Natural killer cell treated with Interleukin-12 subunit alpha and Interleukin-12 subunit beta and Interleukin-15 and Interleukin-18, amount 100 ng/mL, for 72 hours (primary cell): ENCODE measurements around the gene TMEM164. TPM values are rescaled to one million over a fixed set of nuclear protein-coding genes. Genes with fewer than 3 reads are reported as not detected.

Experiments
- ATAC-seq, 2 donors: fragments of 150-1000 bp; cut with Tn5 transposase in 1 of 2; sonication (Bioruptor Pico), chemical (Tn5 transposase) in 1 of 2; 2 replicates each; pipeline ENCODE4 v1.10.0; 2021
- DNase-seq: peaks from one replicate; pipeline ENCODE4 v3.0.0; 2022; ENCODE audit warnings: low spot score
- H3K27ac Mint-ChIP-seq, 2 donors: 1 replicate in 1 of 2; 2 replicates in 1 of 2; pipeline ENCODE4 v1.8.0; 2022; ENCODE audit warnings: mixed read lengths in 2 of 2, mild to moderate bottlenecking in 1 of 2, moderate library complexity in 1 of 2
- H3K27me3 Mint-ChIP-seq, 2 donors: 1 replicate in 1 of 2; 2 replicates in 1 of 2; pipeline ENCODE4 v1.8.0; 2022; ENCODE audit warnings: mixed read lengths in 2 of 2
- H3K36me3 Mint-ChIP-seq: one replicate; pipeline ENCODE4 v1.8.0; 2022; ENCODE audit warnings: mixed read lengths
- H3K4me1 Mint-ChIP-seq, 2 donors: 1 replicate in 1 of 2; 2 replicates in 1 of 2; pipeline ENCODE4 v1.8.0; 2022; ENCODE audit warnings: low read depth in 2 of 2, mixed read lengths in 2 of 2, mild to moderate bottlenecking in 1 of 2
- H3K4me3 Mint-ChIP-seq: one replicate; pipeline ENCODE4 v1.8.0; 2022; ENCODE audit warnings: mixed read lengths
- H3K9me3 Mint-ChIP-seq: 2 replicates; pipeline ENCODE4 v1.8.0; 2022; ENCODE audit warnings: mixed read lengths
- total RNA-seq, 2 donors: library from RNA; stranded (reverse); gene quantifications; one replicate each; pipeline ENCODE4 v1.2.3, GENCODE V29; 2022

Gene TMEM164
- total RNA-seq, 2 donors from 2014 or later = 29.6 to 41.0 TPM

DNA sequence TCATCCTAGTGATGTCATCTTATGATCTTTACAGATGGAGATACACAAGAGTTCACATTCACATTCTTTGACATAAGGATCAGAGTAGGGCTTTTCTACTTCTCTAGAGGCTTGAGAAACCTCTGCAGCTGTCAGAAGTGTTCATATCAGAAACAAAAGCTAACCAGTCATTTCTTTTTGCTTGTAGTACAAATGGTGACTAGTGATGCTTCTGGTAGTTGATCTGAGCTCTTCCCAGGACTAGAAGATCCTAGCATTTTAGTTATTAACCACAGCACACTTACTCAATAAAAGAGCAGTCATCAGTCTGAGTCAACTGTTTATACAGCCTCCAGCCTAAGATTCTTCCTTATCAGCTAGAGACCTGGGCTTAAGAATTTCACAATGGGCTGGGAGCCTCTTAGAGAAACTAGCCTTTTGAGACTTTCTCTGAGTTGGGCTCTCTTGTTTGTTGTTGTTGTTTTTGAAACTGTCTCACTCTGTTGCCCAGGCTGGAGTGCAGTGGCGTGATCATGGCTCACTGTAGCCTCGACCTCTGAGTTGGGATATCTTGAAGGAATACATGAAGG is 84.1 kb downstream of the TMEM164 start:
- peak overlapping the region; percentile 52 for H3K4me3 Mint-ChIP-seq
- H3K36me3 Mint-ChIP-seq = no peaks in the 10 kb centered on the region
- H3K9me3 Mint-ChIP-seq = no peaks in the 10 kb centered on the region
- ATAC-seq (peak; percentile 40 to 41), DNase-seq (no peak)
- H3K4me1 Mint-ChIP-seq = peaks cover 22 to 27% of the 10 kb centered on the region in 2 donors
- peaks cover 0 to 3% of the 10 kb centered on the region in 2 donors for H3K27me3 Mint-ChIP-seq
- H3K27ac Mint-ChIP-seq = peak overlapping the region; percentile 59 to 76

DNA sequence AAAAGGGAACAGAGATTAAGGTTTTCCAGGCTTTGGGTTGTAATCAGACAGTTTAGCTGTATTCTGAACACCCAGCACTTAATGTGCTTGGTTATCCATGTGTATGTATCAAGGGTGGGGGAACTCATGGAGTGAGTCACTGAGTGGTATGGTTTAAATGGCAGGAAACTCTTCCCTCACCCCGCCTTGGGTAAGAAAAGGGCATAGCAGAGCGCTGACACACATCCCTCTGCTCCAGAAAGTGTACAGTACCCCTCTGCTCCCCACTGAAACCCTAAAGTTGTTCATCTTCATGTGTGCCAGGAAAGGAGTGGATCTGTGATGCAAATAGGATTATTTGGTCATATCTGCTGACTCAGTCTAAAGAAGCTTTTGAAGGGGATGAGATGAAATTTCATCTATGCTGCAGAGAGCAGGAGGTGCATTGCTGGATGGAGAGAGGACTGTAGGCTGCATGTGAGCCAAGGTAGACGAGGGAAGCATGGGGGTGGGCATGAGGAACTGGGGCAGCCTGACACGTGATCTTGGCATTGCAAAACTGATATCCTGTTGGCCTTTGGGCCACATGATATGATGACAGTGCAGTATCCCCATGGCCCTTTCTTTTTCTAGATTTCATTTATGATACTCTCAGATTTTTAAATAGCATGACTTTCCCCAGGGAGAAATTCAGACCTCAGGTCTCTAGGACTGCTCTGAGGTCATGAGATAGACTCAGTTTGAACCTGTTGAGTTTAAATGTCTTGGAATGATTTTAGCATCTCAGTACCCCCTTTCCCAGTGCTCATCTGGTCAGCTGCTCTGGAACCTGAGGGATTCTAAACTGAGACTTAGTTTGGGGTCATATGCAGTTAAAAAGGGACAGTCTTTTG is 84.8 kb downstream of the TMEM164 start:
- ATAC-seq (peak; percentile 67), DNase-seq (no peak)
- peak overlapping the region; percentile 52 for H3K4me3 Mint-ChIP-seq
- H3K4me1 Mint-ChIP-seq = peaks cover 22 to 27% of the 10 kb centered on the region in 2 donors
- H3K27me3 Mint-ChIP-seq = peaks cover 0 to 3% of the 10 kb centered on the region in 2 donors
- peak overlapping the region; percentile 59 to 76 for H3K27ac Mint-ChIP-seq
- H3K9me3 Mint-ChIP-seq = no peaks in the 10 kb centered on the region
- H3K36me3 Mint-ChIP-seq = no peaks in the 10 kb centered on the region

DNA sequence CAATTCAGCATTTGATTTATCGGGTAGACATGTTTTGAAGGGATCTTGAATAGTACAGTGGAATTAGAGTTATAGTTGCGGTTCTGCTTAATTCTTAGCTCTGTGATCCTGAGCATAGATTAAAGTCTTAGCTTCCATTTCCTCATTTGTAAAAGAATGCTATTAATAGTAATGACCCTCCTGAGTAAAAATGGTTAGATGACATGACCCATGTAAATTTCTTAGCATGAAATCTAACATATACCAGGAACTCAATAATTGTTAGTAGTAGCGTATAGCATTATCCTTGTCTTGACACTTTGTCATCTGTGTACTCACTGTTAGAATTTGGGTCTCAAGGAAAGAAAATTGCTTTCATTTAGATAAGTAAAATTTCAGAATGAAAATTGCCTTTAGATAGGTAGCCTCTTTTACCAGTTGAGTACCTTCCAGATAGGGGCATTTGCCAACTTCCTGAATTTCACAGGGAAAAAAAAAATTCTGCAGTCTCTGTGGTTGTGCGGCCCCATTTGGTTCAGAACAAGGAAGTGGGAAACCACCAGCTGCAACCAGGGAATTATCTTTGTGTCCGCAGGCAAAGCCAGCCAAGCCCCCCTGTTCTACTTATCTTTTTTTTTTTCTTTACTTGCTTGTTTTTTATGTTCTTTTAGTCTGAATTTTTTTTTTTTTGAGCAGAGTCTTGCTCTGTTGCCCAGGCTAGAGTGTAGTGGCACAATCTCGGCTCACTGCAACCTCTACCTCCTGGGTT is 86.9 kb downstream of the TMEM164 start:
- peaks cover 26 to 32% of the 10 kb centered on the region in 2 donors for H3K4me1 Mint-ChIP-seq
- H3K27me3 Mint-ChIP-seq = peaks cover 0 to 9% of the 10 kb centered on the region in 2 donors
- ATAC-seq (no peak), DNase-seq (no peak)
- peaks cover 5% of the 10 kb centered on the region for H3K36me3 Mint-ChIP-seq
- H3K4me3 Mint-ChIP-seq = no peak overlapping the region
- no peak overlapping the region for H3K27ac Mint-ChIP-seq
- H3K9me3 Mint-ChIP-seq = peaks cover 3% of the 10 kb centered on the region

DNA sequence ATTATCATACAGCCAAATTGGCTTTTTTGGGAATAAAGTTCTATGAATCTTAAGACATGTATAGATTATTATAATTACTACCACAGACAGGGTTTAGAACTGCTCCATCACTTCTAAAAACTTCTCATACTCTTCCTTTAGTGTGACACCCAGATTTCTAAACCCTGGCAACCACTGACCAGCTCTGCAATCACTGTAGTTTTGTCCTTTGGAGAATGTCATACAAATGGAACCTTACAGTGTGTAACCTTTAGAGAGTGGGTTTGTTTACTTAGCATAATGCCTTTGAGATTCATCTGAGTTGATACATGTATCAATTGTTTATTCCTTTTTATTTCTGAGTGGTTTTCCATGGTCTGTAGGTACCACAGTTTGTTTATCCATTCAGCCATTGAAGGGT is 95.0 kb downstream of the TMEM164 start:
- Mint-ChIP-seq H3K4me3 (no peak overlapping the region), H3K36me3 (peaks cover 5% of the 10 kb centered on the region), H3K27me3 (peaks cover 0 to 7% of the 10 kb centered on the region in 2 donors), H3K4me1 (peaks cover 4 to 5% of the 10 kb centered on the region in 2 donors), H3K27ac (no peak overlapping the region), H3K9me3 (peaks cover 3% of the 10 kb centered on the region)
- DNase-seq (no peak), ATAC-seq (no peak)

DNA sequence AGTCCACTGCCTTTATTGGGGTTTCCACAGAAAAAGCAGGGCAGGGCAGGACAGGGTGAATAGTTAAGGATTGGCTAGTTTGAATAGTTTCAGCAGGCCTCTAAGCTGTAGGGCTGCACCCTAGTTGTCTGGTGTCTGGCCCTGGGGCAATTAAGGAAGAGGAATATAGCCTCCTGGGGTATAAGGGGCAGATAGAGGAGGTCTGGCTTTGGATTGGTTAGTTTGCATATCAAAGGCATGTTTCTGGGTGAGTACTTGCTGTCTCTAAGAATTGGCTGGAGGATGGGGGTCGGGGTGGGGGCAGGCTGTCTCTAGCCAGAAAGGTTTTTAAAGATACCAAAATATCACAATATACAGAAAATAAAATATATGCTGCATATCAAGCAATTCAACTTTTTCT is 100.4 kb downstream of the TMEM164 start:
- Mint-ChIP-seq H3K27me3 (peaks cover 0 to 3% of the 10 kb centered on the region in 2 donors), H3K4me1 (peaks cover 7 to 8% of the 10 kb centered on the region in 2 donors), H3K9me3 (no peaks in the 10 kb centered on the region), H3K27ac (no peak overlapping the region), H3K4me3 (no peak overlapping the region), H3K36me3 (no peaks in the 10 kb centered on the region)
- ATAC-seq (no peak), DNase-seq (no peak)

DNA sequence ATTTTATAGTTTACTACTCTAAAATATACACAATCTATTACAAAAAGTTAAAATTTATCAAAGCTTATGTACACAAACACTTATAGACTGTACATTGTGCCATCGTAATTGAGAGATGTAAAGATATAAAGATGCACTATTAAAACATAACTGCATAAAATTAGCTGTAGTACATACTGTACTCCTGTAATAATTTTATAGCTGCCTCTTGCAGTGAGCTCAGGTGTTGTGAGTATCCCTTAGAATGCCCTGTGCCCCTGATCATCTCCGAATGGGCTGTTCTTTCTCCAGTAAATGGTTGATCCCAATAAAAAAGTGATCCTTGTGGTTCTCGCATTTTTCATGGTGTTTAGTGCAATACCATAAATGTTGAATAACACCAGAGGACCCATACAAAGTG is 101.2 kb downstream of the TMEM164 start:
- Mint-ChIP-seq H3K27me3 (peaks cover 0 to 3% of the 10 kb centered on the region in 2 donors), H3K4me3 (no peak overlapping the region), H3K27ac (no peak overlapping the region), H3K36me3 (no peaks in the 10 kb centered on the region), H3K4me1 (peaks cover 12 to 15% of the 10 kb centered on the region in 2 donors), H3K9me3 (no peaks in the 10 kb centered on the region)
- no peak for ATAC-seq
- DNase-seq = no peak

DNA sequence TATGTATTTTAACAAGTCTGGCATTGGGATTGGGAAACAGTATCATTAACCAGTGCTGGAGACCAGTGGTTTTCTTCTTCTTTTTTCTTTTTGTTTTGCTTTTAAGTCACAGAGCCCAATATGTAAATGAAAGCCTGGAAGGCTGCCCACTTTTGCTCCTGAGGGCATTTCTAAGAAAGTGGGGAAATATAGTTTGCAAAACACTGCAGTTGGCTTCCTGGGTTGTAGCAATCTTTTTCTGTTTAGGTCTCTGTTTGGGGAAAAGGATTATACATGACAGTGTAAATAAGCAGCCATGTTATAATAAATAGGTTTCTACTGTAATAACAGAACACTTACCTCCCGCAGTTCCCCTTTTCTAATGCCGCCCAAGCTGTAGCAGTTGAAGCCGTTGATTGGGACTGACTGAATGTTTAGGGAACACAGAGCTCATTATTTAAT is 105.5 kb downstream of the TMEM164 start:
- peaks cover 12 to 16% of the 10 kb centered on the region in 2 donors for H3K4me1 Mint-ChIP-seq
- H3K36me3 Mint-ChIP-seq = no peaks in the 10 kb centered on the region
- no peaks in the 10 kb centered on the region for H3K27me3 Mint-ChIP-seq
- peak; percentile 58 to 85 for ATAC-seq
- DNase-seq = no peak
- H3K9me3 Mint-ChIP-seq = no peaks in the 10 kb centered on the region
- H3K4me3 Mint-ChIP-seq = peak overlapping the region; percentile 72
- H3K27ac Mint-ChIP-seq = peak overlapping the region; percentile 75 to 86

DNA sequence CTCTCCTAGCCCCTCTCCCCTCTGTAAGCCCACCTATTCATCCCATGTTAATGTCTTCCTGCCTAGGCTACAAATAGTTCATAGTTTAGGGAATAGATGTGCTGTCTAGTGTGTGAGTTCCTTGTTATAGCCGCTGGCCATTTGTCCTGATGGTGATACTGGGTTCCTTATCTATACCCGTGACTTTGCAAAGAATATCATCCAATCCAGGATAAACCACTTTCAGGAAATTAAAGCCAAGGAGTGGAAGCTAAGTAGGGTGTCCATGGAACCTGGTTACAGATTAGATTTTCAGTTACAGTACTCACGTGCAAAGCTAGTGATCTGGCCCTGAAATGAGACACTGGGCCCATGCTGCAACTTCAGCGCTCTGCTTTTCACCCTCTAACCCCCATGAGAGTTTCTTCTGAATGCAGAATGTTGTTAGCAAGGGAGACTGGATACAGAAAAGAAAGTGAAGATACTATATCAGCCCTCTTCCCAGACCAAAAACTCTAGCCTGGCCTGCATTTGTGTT is 111.4 kb downstream of the TMEM164 start:
- DNase-seq (no peak), ATAC-seq (no peak)
- Mint-ChIP-seq H3K27ac (no peak overlapping the region), H3K27me3 (peaks cover 0 to 3% of the 10 kb centered on the region in 2 donors), H3K36me3 (no peaks in the 10 kb centered on the region), H3K4me3 (no peak overlapping the region), H3K9me3 (no peaks in the 10 kb centered on the region), H3K4me1 (no peaks in the 10 kb centered on the region)

DNA sequence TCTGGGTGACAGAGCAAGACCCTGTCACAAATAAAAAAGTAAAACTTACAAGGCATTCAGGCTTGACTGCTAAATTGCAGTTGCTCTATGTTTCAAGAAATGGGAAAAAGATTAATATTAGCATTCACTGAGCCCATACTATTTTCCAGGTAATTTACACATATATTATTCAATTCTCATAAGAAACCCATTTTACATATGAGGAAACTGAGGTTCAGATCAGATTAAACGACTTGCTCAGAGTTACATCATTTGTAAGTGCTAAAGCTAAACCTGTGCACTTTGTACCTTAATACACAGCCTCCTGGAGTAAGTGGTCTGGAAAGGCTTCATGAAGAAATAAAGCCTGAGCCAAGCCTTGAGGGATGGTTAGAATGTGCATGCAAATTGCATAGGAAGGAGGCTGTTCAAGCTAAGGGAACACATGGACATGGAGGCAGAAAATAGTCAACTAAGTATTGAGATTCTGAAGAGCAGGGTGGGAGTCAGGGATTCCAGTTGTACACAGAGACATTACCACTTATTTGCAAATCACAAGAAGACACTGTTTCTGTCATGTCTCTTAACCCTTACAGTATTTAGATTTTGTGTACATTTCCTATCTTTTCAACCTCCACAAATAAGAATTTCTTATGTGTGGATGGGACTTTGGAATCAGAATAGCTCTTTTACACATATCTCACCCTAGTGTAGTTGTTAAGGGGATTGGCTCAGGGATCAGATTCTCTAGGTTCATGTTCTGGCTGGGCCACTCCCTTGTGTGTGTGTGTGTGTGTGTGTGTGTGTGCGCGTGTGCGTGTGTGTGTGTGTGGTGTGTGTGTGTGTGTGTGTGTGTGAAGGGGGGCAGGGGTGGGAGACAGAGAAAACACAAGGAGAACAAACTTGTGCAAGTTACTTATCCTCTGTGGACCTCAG is 113.4 kb downstream of the TMEM164 start:
- H3K4me3 Mint-ChIP-seq = no peak overlapping the region
- ATAC-seq = no peak
- peaks cover 0 to 4% of the 10 kb centered on the region in 2 donors for H3K4me1 Mint-ChIP-seq
- H3K27me3 Mint-ChIP-seq = peaks cover 0 to 3% of the 10 kb centered on the region in 2 donors
- H3K9me3 Mint-ChIP-seq = no peaks in the 10 kb centered on the region
- no peak overlapping the region for H3K27ac Mint-ChIP-seq
- no peaks in the 10 kb centered on the region for H3K36me3 Mint-ChIP-seq
- DNase-seq = no peak

DNA sequence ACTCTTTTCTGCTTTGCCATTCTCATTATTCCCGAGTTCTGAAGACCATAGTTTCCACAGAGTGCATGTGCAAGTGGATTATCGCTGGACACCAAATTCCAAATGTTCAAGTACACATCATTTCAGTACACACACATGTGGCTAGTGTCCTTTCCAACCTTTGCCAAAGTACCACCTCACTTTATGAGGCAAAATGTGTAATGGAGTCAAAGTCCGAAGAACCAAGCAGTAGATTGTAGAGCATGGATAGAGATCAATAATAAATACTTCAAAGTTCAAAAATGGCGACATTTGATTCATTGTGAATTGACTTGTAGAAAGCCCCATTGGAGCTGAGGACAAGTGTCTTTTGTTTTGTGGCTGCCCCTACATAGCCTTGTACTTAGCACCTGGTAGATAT is 115.6 kb downstream of the TMEM164 start:
- no peak for ATAC-seq
- no peaks in the 10 kb centered on the region for H3K9me3 Mint-ChIP-seq
- peaks cover 0 to 3% of the 10 kb centered on the region in 2 donors for H3K27me3 Mint-ChIP-seq

DNA sequence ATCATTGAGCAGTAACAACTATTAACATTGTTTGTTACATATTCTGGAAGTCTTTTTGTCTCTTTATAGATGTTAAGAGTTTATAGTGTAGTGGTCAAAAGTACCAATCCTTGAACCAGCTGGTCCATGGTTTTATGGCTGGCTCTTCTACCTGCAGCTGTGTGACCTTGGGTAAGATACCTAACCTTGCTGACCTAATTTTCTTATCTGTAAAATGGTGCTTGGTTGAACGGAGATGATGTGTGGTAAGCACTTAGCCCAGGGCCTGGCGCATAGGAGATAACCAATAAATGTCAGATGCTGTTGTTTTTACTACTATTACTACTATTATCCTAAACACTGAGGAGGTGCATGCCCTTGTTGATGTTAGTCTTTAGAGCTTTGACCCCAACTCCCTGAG is 116.6 kb downstream of the TMEM164 start:
- no peak overlapping the region for H3K4me3 Mint-ChIP-seq

More for the DNA sequence above, 115.6 kb downstream of the TMEM164 start:
- Mint-ChIP-seq H3K36me3 (no peaks in the 10 kb centered on the region), H3K27ac (no peak overlapping the region), H3K4me1 (peaks cover 0 to 4% of the 10 kb centered on the region in 2 donors), H3K4me3 (no peak overlapping the region)
- DNase-seq = no peak

DNA sequence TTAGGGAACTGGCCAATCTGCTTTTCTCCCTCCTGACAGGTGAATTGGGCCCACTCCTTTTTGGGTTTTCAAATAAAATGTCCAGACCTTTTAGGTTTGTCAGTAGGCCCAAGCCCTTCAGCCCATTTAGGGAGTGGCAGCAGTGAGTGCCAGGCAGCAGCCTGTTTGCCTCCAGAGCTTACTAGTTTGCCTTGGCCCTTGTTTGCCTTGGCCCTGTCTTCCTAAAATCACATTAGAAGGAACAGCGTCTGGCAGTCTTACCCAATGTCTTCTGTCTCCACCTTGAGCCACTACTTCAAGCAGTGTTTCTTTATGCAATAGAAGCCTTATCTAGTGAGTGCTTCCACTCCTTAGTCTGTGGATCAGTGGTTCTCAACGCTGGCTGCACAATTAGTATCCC is 117.1 kb downstream of the TMEM164 start:
- DNase-seq (no peak), ATAC-seq (no peak)
- no peak overlapping the region for H3K4me3 Mint-ChIP-seq
- no peaks in the 10 kb centered on the region for H3K9me3 Mint-ChIP-seq
- peaks cover 0 to 2% of the 10 kb centered on the region in 2 donors for H3K27me3 Mint-ChIP-seq
- peaks cover 0 to 4% of the 10 kb centered on the region in 2 donors for H3K4me1 Mint-ChIP-seq
- no peak overlapping the region for H3K27ac Mint-ChIP-seq
- H3K36me3 Mint-ChIP-seq = no peaks in the 10 kb centered on the region

More for the DNA sequence above, 116.6 kb downstream of the TMEM164 start:
- ATAC-seq (no peak), DNase-seq (no peak)
- Mint-ChIP-seq H3K4me1 (peaks cover 0 to 4% of the 10 kb centered on the region in 2 donors), H3K36me3 (no peaks in the 10 kb centered on the region), H3K27ac (no peak overlapping the region), H3K9me3 (no peaks in the 10 kb centered on the region), H3K27me3 (peaks cover 0 to 2% of the 10 kb centered on the region in 2 donors)
